Glutamatergic neuron (in vitro differentiated cells): ENCODE data around the gene UCK2. TPM values are rescaled to one million over a fixed set of nuclear protein-coding genes. Genes with fewer than 3 reads are reported as not detected.

Experiments
- DNase-seq: peaks from one replicate; pipeline ENCODE4 v3.0.0; 2022
- H3K27ac Mint-ChIP-seq: one replicate; pipeline ENCODE4 v1.8.0; 2020; ENCODE audit warnings: mild to moderate bottlenecking, mixed read lengths, inconsistent platforms; ENCODE audit not compliant: unreplicated experiment
- H3K27me3 Mint-ChIP-seq: one replicate; pipeline ENCODE4 v1.8.0; 2020; ENCODE audit warnings: mild to moderate bottlenecking, moderate library complexity, mixed read lengths, inconsistent platforms; ENCODE audit not compliant: unreplicated experiment
- H3K36me3 Mint-ChIP-seq: one replicate; pipeline ENCODE4 v1.8.0; 2020; ENCODE audit warnings: mild to moderate bottlenecking, mixed read lengths, inconsistent platforms; ENCODE audit not compliant: unreplicated experiment
- H3K4me1 Mint-ChIP-seq: one replicate; pipeline ENCODE4 v1.8.0; 2020; ENCODE audit warnings: mild to moderate bottlenecking, low read depth, mixed read lengths, inconsistent platforms; ENCODE audit not compliant: unreplicated experiment
- H3K4me3 Mint-ChIP-seq: one replicate; pipeline ENCODE4 v1.8.0; 2020; ENCODE audit warnings: mild to moderate bottlenecking, mixed read lengths, inconsistent platforms; ENCODE audit not compliant: unreplicated experiment
- H3K9me3 Mint-ChIP-seq: one replicate; pipeline ENCODE4 v1.8.0; 2020; ENCODE audit warnings: mild to moderate bottlenecking, moderate library complexity, mixed read lengths, inconsistent platforms; ENCODE audit not compliant: unreplicated experiment
- CTCF ChIP-seq: fragments of 200-600 bp; sonication (generic); IDR thresholded peaks from one replicate; pipeline ENCODE4 v1.5.0; 2021; ENCODE audit not compliant: partially characterized antibody, unreplicated experiment
- total RNA-seq: library from RNA; stranded (reverse); fragmentation: NEBNext Ultra II Directional; extraction: Animal tissue kit (Norgen Biotek cat#: 25700); gene quantifications from one replicate; pipeline ENCODE4 v1.2.1, GENCODE V29; 2021; ENCODE audit not compliant: unreplicated experiment

Gene UCK2
- total RNA-seq, 1 donor from 2014 or later, result 29.9 TPM

GRCh38 chr1:165861911-165862310 is 34.5 kb downstream of the UCK2 start:
- H3K4me1 Mint-ChIP-seq, result peaks cover 25% of the 10 kb centered on the region
- no peak overlapping the region for H3K27ac Mint-ChIP-seq
- H3K27me3 Mint-ChIP-seq, result no peaks in the 10 kb centered on the region
- H3K36me3 Mint-ChIP-seq, result no peaks in the 10 kb centered on the region
- H3K4me3 Mint-ChIP-seq, result no peak overlapping the region
- no peak for TF ChIP-seq CTCF
- no peaks in the 10 kb centered on the region for H3K9me3 Mint-ChIP-seq
- DNase-seq, result no peak

GRCh38 chr1:165862448-165862847 is 35.0 kb downstream of the UCK2 start:
- no peaks in the 10 kb centered on the region for H3K36me3 Mint-ChIP-seq

GRCh38 chr1:165863346-165863745 is 35.9 kb downstream of the UCK2 start:
- Mint-ChIP-seq H3K4me1 (peaks cover 12% of the 10 kb centered on the region), H3K27me3 (no peaks in the 10 kb centered on the region), H3K4me3 (no peak overlapping the region), H3K27ac (no peak overlapping the region), H3K36me3 (no peaks in the 10 kb centered on the region), H3K9me3 (no peaks in the 10 kb centered on the region)
- no peak for TF ChIP-seq CTCF
- DNase-seq, result no peak

More at GRCh38 chr1:165862448-165862847, 35.0 kb downstream of the UCK2 start:
- H3K4me1 Mint-ChIP-seq, result peaks cover 21% of the 10 kb centered on the region
- TF ChIP-seq CTCF, result no peak
- no peaks in the 10 kb centered on the region for H3K9me3 Mint-ChIP-seq
- H3K27me3 Mint-ChIP-seq, result no peaks in the 10 kb centered on the region
- H3K27ac Mint-ChIP-seq, result no peak overlapping the region
- no peak overlapping the region for H3K4me3 Mint-ChIP-seq
- no peak for DNase-seq

GRCh38 chr1:165865633-165866340 is 38.4 kb downstream of the UCK2 start:
- no peaks in the 10 kb centered on the region for H3K27me3 Mint-ChIP-seq
- H3K4me1 Mint-ChIP-seq, result peaks cover 9% of the 10 kb centered on the region

More at GRCh38 chr1:165865633-165866340, 38.4 kb downstream of the UCK2 start:
- no peak for TF ChIP-seq CTCF
- Mint-ChIP-seq H3K36me3 (no peaks in the 10 kb centered on the region), H3K9me3 (no peaks in the 10 kb centered on the region), H3K27ac (no peak overlapping the region), H3K4me3 (no peak overlapping the region)
- DNase-seq, result no peak
